HG03457 (cell line): ENCODE measurements around the gene LIMCH1.
"Not testable (repeated sequence)": the region's sequence is repeated elsewhere in the genome, so short reads cannot be mapped to it uniquely, and the experiment has no call there.

Source experiments
- ATAC-seq: cut with Tn5 transposase; IDR thresholded peaks from one replicate; pipeline ENCODE4 v1.9.1; 2021; ENCODE audit warnings: moderate number of reproducible peaks; ENCODE audit not compliant: unreplicated experiment

The LIMCH1 gene

GRCh38 chr4:41668024-41668423 lies 130.1 kb downstream of the LIMCH1 start:
- no peak for ATAC-seq

GRCh38 chr4:41670530-41670929 lies 132.6 kb downstream of the LIMCH1 start:
- ATAC-seq, result no peak

GRCh38 chr4:41670982-41671381 lies 133.0 kb downstream of the LIMCH1 start:
- no peak for ATAC-seq

GRCh38 chr4:41678086-41678816 lies 140.3 kb downstream of the LIMCH1 start:
- no peak for ATAC-seq

- ATAC-seq, result no peak
Measured at GRCh38 chr4:41678951-41679350, 141.0 kb downstream of the LIMCH1 start.

- ATAC-seq, result no peak
Measured at GRCh38 chr4:41679991-41680390, 142.0 kb downstream of the LIMCH1 start.

- no peak for ATAC-seq
Measured at GRCh38 chr4:41681054-41681453, 143.1 kb downstream of the LIMCH1 start.

- no peak for ATAC-seq
Measured at GRCh38 chr4:41683326-41683725, 145.4 kb downstream of the LIMCH1 start.

- ATAC-seq, result no peak
Measured at GRCh38 chr4:41686893-41687292, 148.9 kb downstream of the LIMCH1 start.

GRCh38 chr4:41687971-41688370 lies 150.0 kb downstream of the LIMCH1 start:
- ATAC-seq, result no peak

GRCh38 chr4:41692717-41693345 lies 154.9 kb downstream of the LIMCH1 start:
- no peak for ATAC-seq

GRCh38 chr4:41693629-41694028 lies 155.7 kb downstream of the LIMCH1 start:
- ATAC-seq, result no peak

- no peak for ATAC-seq
Measured at GRCh38 chr4:41696131-41696530, 158.2 kb downstream of the LIMCH1 start.

- no peak for ATAC-seq
Measured at GRCh38 chr4:41696763-41697162, 158.8 kb downstream of the LIMCH1 start.

- ATAC-seq, result no peak
Measured at GRCh38 chr4:41701983-41702382, 164.0 kb downstream of the LIMCH1 start.

- ATAC-seq, result no peak
Measured at GRCh38 chr4:41702770-41703169, 164.8 kb downstream of the LIMCH1 start.

GRCh38 chr4:41703785-41704184 lies 165.8 kb downstream of the LIMCH1 start:
- no peak for ATAC-seq

GRCh38 chr4:41709844-41710481 lies 172.0 kb downstream of the LIMCH1 start:
- no peak for ATAC-seq

- not testable (repeated sequence) for ATAC-seq
Measured at GRCh38 chr4:41711654-41712053, 173.7 kb downstream of the LIMCH1 start.

GRCh38 chr4:41712425-41712824 lies 174.5 kb downstream of the LIMCH1 start:
- no peak for ATAC-seq

GRCh38 chr4:41713768-41714167 lies 175.8 kb downstream of the LIMCH1 start:
- ATAC-seq, result no peak

- no peak for ATAC-seq
Measured at GRCh38 chr4:41714364-41715000, 176.5 kb downstream of the LIMCH1 start.
